OCI-M1 (cell line): ENCODE measurements around the gene RPS6KB2.

Source experiments
- DNase-seq: peaks from one replicate; lab custom pipeline; 2025; lab: John Stamatoyannopoulos, UW

Gene RPS6KB2

GRCh38 chr11:67442504-67443404 is 14.5 kb downstream of the RPS6KB2 start:
- DNase-seq: peak; percentile 41

- no peak for DNase-seq
Measured at GRCh38 chr11:67445515-67445914, 17.2 kb downstream of the RPS6KB2 start.

GRCh38 chr11:67448220-67448609 is 19.9 kb downstream of the RPS6KB2 start:
- no peak for DNase-seq

- no peak for DNase-seq
Measured at GRCh38 chr11:67449116-67449844, 21.0 kb downstream of the RPS6KB2 start.

GRCh38 chr11:67450796-67451657 is 22.7 kb downstream of the RPS6KB2 start:
- no peak for DNase-seq

GRCh38 chr11:67451658-67451976 is 23.3 kb downstream of the RPS6KB2 start:
- DNase-seq: no peak

GRCh38 chr11:67452141-67452952 is 24.1 kb downstream of the RPS6KB2 start, which contains the start of gene GPR152:
Gene GPR152, minus strand, starts transcription at chr11:67452729. Its CDS starts 5 bp downstream, at chr11:67452724.
- DNase-seq: no peak

- no peak for DNase-seq
Measured at GRCh38 chr11:67453816-67454732, 25.8 kb downstream of the RPS6KB2 start.

GRCh38 chr11:67455054-67455453 is 26.8 kb downstream of the RPS6KB2 start, which contains the start of gene CABP4:
Gene CABP4, plus strand, starts transcription at chr11:67455354. Its CDS starts 70 bp downstream, at chr11:67455424.
- no peak for DNase-seq

- DNase-seq: no peak
Measured at GRCh38 chr11:67456068-67456705, 27.9 kb downstream of the RPS6KB2 start.

GRCh38 chr11:67457453-67457852 is 29.2 kb downstream of the RPS6KB2 start:
- no peak for DNase-seq

- DNase-seq: no peak
Measured at GRCh38 chr11:67458266-67458665, 30.0 kb downstream of the RPS6KB2 start.

- no peak for DNase-seq
Measured at GRCh38 chr11:67463186-67463585, 34.9 kb downstream of the RPS6KB2 start.

GRCh38 chr11:67463680-67464410 is 35.6 kb downstream of the RPS6KB2 start:
- peak; percentile 7 for DNase-seq

- peak; percentile 90 for DNase-seq
Measured at GRCh38 chr11:67464411-67465188, 36.3 kb downstream of the RPS6KB2 start.

- peak; percentile 40 for DNase-seq
Measured at GRCh38 chr11:67465189-67465510, 36.9 kb downstream of the RPS6KB2 start.

GRCh38 chr11:67465530-67465929 is 37.2 kb downstream of the RPS6KB2 start:
- peak; percentile 24 for DNase-seq

GRCh38 chr11:67466367-67466766 is 38.1 kb downstream of the RPS6KB2 start:
- DNase-seq: no peak
